Neural progenitor cell (in vitro differentiated cells): Measurements from ENCODE around the gene UGT1A4.

Source experiments
- EZH2phosphoT487 ChIP-seq: fragments of 200-600 bp; sonication (generic); IDR thresholded peaks from 2 replicates; pipeline ENCODE4 v1.6.1; 2017; ENCODE audit warnings: antibody characterized with exemption
- TF ChIP-seq, protein P1 (sequence below): fragments of 200-600 bp; sonication (generic); IDR thresholded peaks from 2 replicates; pipeline ENCODE4 v1.5.1; 2017; ENCODE audit warnings: antibody characterized with exemption, mild to moderate bottlenecking

DNA sequence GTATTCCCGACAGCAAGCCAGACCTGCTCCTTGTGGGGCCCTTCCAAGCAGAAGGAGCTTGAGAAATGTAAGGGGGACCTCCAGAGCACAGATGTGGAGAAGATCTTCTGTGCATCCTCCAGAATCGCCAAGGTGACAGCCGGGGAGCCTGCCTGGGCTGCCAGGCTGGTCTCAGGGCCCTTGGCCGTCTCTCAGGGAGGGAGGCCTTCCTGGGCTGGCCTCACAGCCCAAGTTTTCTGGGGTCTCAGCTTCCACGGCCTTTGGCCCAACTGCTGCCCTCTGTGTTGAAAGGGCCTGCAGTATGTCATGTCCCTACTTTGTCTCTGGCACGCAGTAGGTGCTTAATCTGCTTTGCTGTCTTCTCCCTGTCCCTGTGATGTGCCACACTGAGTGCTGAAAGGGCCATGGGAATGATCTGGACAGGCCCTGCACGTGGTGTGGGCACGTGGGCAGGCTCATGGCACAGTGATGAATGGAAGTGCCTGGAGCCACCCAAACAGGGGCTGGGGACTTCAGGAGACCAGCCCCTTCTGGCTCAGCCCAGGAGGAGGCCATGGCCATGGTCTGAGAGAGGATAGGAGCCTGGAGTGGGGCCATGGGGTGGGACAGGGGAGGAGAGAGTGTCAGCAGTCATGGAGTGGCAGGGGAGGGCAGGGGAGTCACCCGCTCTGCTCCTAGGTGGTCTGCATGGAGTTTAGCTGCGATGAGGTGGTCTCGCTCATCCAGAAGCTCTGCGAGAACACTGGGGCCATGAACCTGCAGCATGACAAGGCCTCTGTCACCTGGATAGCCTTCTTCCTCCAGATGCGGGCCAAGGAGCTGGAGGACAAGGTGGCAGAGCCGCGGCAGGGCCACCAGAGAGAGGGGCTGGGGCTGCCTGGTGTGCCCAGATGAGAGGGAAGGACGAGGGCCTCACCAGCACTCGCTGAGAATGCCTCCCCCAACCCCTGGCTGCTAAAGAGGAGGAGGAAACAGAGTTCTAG, 100.4 kb downstream of the UGT1A4 start:
- TF ChIP-seq, protein P1, sequence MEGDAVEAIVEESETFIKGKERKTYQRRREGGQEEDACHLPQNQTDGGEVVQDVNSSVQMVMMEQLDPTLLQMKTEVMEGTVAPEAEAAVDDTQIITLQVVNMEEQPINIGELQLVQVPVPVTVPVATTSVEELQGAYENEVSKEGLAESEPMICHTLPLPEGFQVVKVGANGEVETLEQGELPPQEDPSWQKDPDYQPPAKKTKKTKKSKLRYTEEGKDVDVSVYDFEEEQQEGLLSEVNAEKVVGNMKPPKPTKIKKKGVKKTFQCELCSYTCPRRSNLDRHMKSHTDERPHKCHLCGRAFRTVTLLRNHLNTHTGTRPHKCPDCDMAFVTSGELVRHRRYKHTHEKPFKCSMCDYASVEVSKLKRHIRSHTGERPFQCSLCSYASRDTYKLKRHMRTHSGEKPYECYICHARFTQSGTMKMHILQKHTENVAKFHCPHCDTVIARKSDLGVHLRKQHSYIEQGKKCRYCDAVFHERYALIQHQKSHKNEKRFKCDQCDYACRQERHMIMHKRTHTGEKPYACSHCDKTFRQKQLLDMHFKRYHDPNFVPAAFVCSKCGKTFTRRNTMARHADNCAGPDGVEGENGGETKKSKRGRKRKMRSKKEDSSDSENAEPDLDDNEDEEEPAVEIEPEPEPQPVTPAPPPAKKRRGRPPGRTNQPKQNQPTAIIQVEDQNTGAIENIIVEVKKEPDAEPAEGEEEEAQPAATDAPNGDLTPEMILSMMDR: no peak
- no peak for TF ChIP-seq EZH2phosphoT487
